H1 (cell line): ENCODE results near the gene CCDC51.

Source experiments
- CHD2 ChIP-seq: IDR thresholded peaks from 2 replicates; pipeline ENCODE4 v1.6.1; 2012; ENCODE audit warnings: low read length, improper control_type of control experiment
- CREB1 ChIP-seq: IDR thresholded peaks from 2 replicates; pipeline ENCODE4 v1.6.1; 2012; ENCODE audit warnings: inconsistent platforms
- CTCF ChIP-seq, 3 experiments: IDR thresholded peaks; 1 replicate in 2 of 3; 2 replicates in 1 of 3; pipeline versions ENCODE4 v1.5.1 to v1.6.1; 2011; ENCODE audit warnings: low read length in 3 of 3, mild to moderate bottlenecking in 3 of 3, inconsistent platforms in 2 of 3, low read depth in 1 of 3, moderate library complexity in 1 of 3; ENCODE audit not compliant: insufficient read depth in 1 of 3; ENCODE audit errors: control extremely low read depth in 1 of 3
- EGR1 ChIP-seq: IDR thresholded peaks from 2 replicates; pipeline ENCODE4 v1.6.1; 2011; ENCODE audit warnings: low read depth, low read length, borderline replicate concordance
- EP300 ChIP-seq, 2 experiments: IDR thresholded peaks; 1 replicate in 1 of 2; 2 replicates in 1 of 2; pipeline ENCODE4 v1.6.1; 2011 to 2012; ENCODE audit warnings: low read depth in 2 of 2, low read length in 2 of 2, mild to moderate bottlenecking in 2 of 2, borderline replicate concordance in 1 of 2, inconsistent platforms in 1 of 2, moderate library complexity in 1 of 2
- EZH2 ChIP-seq: fragments of 200-600 bp; sonication (generic); IDR thresholded peaks from 2 replicates; pipeline ENCODE4 v1.7.1; 2012; ENCODE audit warnings: low read depth, mild to moderate bottlenecking, moderate library complexity, low read length, inconsistent platforms; ENCODE audit not compliant: severe bottlenecking
- JUN ChIP-seq: IDR thresholded peaks from 2 replicates; pipeline ENCODE4 v1.6.1; 2011; ENCODE audit warnings: low read depth, mild to moderate bottlenecking, improper control_type of control experiment, low read length
- PHF8 ChIP-seq: fragments of 200-600 bp; sonication (generic); conservative IDR thresholded peaks from 2 replicates; pipeline ENCODE4 v1.7.1; 2012; ENCODE audit warnings: low read depth, mild to moderate bottlenecking, inconsistent platforms, low read length, moderate library complexity
- POLR2A ChIP-seq, 2 experiments: IDR thresholded peaks; 1 replicate in 1 of 2; 2 replicates in 1 of 2; pipeline ENCODE4 v1.6.1; 2011; ENCODE audit warnings: low read depth in 2 of 2, low read length in 2 of 2, mild to moderate bottlenecking in 2 of 2; ENCODE audit errors: control extremely low read depth in 1 of 2
- RAD21 ChIP-seq, 2 experiments: IDR thresholded peaks in 1 of 2; conservative IDR thresholded peaks in 1 of 2; 2 replicates each; pipeline ENCODE4 v1.6.1; 2011; ENCODE audit warnings: low read depth in 2 of 2, low read length in 2 of 2, improper control_type of control experiment in 1 of 2, inconsistent platforms in 1 of 2, mild to moderate bottlenecking in 1 of 2, moderate library complexity in 1 of 2
- SIX5 ChIP-seq: IDR thresholded peaks from 2 replicates; pipeline ENCODE4 v1.6.1; 2011; ENCODE audit warnings: mild to moderate bottlenecking, low read depth, low read length
- TCF12 ChIP-seq: IDR thresholded peaks from 2 replicates; pipeline ENCODE4 v1.6.1; 2011; ENCODE audit warnings: low read depth, mild to moderate bottlenecking, low read length
- YY1 ChIP-seq: IDR thresholded peaks from 2 replicates; pipeline ENCODE4 v1.6.1; 2011; ENCODE audit warnings: low read depth, mild to moderate bottlenecking, low read length
- ZNF274 ChIP-seq: IDR thresholded peaks from 2 replicates; pipeline ENCODE4 v1.7.0; 2012; ENCODE audit warnings: low read length, borderline replicate concordance; ENCODE audit errors: extremely low read depth

GRCh38 chr3:48416091-48416505 is 23.8 kb downstream of the CCDC51 start:
- TF ChIP-seq SIX5 (no peak), CTCF (IDR thresholded peaks at IDR 0.05; ENCODE audit: control extremely low read depth in 1 of 3, insufficient read depth in 1 of 3, low read depth in 1 of 3, low read length in 3 of 3) (no peak), EZH2 (no peak), RAD21 (IDR thresholded peaks at IDR 0.05 in 1 of 2, conservative IDR thresholded peaks at IDR 0.05 in 1 of 2; ENCODE audit: low read depth in 2 of 2, low read length in 2 of 2) (no peak), CREB1 (no peak), EP300 (IDR thresholded peaks at IDR 0.05; ENCODE audit: borderline replicate concordance in 1 of 2, low read depth in 2 of 2, low read length in 2 of 2) (no peak), PHF8 (no peak), EGR1 (no peak), TCF12 (no peak), ZNF274 (no peak), POLR2A (IDR thresholded peaks at IDR 0.05; ENCODE audit: control extremely low read depth in 1 of 2, low read depth in 2 of 2, low read length in 2 of 2) (no peak), CHD2 (no peak), YY1 (no peak), JUN (no peak)
